SIG-M5 (cell line): Measurements from ENCODE around the gene LCN10.

Experiments used
- DNase-seq: peaks from one replicate; lab custom pipeline; 2025; lab: John Stamatoyannopoulos, UW

The LCN10 gene

GRCh38 chr9:136754626-136755301 lies 12.0 kb upstream of the LCN10 start:
- no peak for DNase-seq

GRCh38 chr9:136754059-136754572 lies 11.4 kb upstream of the LCN10 start:
- DNase-seq, result no peak

GRCh38 chr9:136753371-136754058 lies 10.8 kb upstream of the LCN10 start:
- DNase-seq, result no peak

GRCh38 chr9:136751814-136752213 lies 9.1 kb upstream of the LCN10 start:
- DNase-seq, result no peak

GRCh38 chr9:136751244-136751643 lies 8.5 kb upstream of the LCN10 start:
- no peak for DNase-seq

GRCh38 chr9:136750526-136750925 lies 7.8 kb upstream of the LCN10 start:
- DNase-seq, result no peak

GRCh38 chr9:136748666-136749611 lies 6.2 kb upstream of the LCN10 start:
- no peak for DNase-seq

- DNase-seq, result no peak
Observed at GRCh38 chr9:136748201-136748600, 5.5 kb upstream of the LCN10 start, which contains the start of gene LCN6. TSS of gene LCN6 (minus strand) at chr9:136748525. CDS start at chr9:136748483, 42 bp downstream.

- DNase-seq, result no peak
Observed at GRCh38 chr9:136747161-136748060, 4.7 kb upstream of the LCN10 start.

GRCh38 chr9:136746621-136747020 lies 3.9 kb upstream of the LCN10 start:
- no peak for DNase-seq

- DNase-seq, result no peak
Observed at GRCh38 chr9:136746155-136746490, 3.4 kb upstream of the LCN10 start.

- DNase-seq, result no peak
Observed at GRCh38 chr9:136745389-136746154, 2.8 kb upstream of the LCN10 start.

- DNase-seq, result no peak
Observed at GRCh38 chr9:136744773-136745172, 2.0 kb upstream of the LCN10 start.

- no peak for DNase-seq
Observed at GRCh38 chr9:136743639-136744211, 985 bp upstream of the LCN10 start.

GRCh38 chr9:136741883-136742571 lies 713 bp downstream of the LCN10 start:
- DNase-seq, result no peak

GRCh38 chr9:136740971-136741882 lies 1.5 kb downstream of the LCN10 start:
- DNase-seq, result no peak

- no peak for DNase-seq
Observed at GRCh38 chr9:136740491-136740890, 2.2 kb downstream of the LCN10 start.

- no peak for DNase-seq
Observed at GRCh38 chr9:136740069-136740468, 2.7 kb downstream of the LCN10 start.

- DNase-seq, result no peak
Observed at GRCh38 chr9:136739509-136739908, 3.2 kb downstream of the LCN10 start.
